ENCODE measurements around the gene OR2S2.
"Not testable (repeated sequence)": the region's sequence is repeated elsewhere in the genome, so short reads cannot be mapped to it uniquely, and the experiment has no call there.

Gene OR2S2

DNA sequence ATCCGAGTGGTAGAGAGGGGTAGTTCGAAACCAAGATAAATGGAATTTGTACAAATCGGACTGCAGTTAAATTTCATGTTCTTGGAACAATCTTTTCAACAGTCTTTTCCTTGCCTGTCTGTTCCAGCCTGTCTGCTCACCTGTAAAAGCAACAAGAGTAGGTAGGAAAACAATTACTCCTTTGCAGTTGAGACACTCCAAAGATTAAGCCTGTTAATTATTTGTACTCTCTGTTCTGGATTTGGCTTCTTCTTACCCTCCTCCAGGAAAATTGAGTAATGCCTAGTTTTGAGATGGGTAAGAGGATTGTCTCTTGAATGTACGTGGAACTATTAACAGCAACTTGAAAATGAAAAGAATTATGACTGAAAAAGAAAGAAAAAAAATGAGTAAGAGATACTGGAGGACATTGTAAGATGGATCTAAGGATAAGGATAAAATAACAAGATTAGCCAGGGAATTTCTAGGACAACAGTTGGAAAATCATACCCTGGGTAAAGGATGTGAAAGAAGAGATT is 24.3 kb downstream of the OR2S2 start:
- no peak for DNase-seq

DNA sequence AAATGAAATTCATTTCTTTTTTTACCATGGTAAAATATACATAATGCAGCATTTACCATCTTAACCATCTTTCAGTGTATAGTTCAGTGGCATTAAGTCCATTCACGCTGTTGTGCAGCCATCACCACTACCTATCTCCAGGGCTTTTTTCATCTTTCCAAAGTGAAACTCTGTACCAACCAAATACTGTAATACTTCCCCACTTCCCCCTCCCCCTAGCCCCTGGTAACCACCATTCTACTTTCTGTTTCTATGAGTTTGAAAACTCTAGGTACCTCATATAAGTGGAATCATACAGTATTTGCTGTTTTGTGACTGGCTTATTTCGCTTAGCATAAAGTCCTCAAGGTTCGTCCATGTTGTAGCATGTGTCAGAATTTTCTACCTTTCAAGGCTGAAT is 25.2 kb downstream of the OR2S2 start:
- DNase-seq: no peak

- no peak for DNase-seq
Measured at GRCh38 chr9:35930989-35931388, 27.0 kb downstream of the OR2S2 start.

DNA sequence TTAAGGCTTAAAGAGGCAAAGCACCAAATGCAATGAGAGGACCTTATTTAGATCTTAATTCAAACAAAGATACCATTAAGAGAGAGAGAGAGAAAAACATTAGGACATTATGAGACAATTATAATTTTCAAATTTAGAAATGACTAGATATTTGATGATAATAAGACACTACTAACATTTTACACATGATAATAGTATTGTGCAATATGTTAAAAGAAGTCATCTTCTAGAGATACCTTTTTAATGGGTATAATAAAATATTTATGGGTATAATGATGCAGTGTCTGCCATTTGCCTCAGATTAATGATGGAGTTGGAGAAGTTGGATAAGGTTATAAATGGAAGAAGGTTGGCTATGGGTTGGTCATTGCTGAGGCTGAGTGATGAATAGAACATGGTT is 27.4 kb downstream of the OR2S2 start:
- DNase-seq: no peak

DNA sequence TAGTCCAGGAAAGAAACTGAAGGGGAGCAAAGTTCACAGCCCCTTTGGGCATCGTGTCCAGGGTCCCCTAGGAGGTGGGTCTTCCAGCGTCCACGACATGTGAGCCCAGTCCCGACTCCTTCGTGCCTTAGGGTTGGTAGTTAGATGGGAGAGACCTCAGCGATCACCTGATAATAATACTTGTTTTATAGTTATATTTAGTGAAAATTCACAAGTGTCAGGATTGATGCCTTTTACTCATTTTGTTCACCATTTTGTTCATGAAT is 28.6 kb downstream of the OR2S2 start:
- no peak for DNase-seq

DNA sequence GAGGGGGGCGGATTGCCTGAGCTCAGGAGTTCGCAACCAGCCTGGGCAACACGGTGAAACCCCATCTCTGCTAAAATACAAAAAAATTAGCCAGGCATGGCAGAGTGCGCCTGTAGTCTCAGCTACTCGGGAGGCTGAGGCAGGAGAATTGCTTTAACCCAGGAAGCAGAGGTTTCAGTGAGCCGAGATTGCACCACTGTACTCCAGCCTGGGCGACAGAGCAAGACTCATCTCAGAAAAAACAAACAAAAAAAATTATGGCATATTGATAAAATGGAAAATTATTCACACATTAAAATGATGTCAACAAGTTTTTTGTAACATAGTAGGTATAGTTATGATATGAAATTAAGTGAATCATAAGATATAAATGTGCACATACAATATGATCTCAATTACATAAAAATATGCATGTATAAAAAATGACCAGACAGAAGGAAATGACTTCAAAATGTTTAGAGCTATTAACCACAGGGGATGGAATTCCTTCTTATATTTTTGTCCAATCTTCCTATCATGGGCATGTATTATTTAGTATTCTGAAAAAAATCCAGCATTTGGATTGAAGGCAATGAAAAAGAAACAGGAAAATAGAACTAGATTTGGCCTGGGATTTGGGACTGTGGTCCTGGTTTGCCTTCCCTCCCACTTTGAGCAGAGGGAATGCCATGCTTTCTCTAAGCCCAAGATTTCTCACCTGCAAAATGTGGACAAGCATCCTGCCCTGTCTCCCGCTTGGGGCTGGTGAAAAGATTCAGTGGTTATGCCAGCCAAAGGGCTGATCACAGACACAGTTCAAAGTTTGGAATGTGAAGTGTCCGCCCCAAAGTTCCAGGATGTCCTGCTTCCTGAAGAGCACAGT is 29.1 kb downstream of the OR2S2 start:
- no peak for DNase-seq

DNA sequence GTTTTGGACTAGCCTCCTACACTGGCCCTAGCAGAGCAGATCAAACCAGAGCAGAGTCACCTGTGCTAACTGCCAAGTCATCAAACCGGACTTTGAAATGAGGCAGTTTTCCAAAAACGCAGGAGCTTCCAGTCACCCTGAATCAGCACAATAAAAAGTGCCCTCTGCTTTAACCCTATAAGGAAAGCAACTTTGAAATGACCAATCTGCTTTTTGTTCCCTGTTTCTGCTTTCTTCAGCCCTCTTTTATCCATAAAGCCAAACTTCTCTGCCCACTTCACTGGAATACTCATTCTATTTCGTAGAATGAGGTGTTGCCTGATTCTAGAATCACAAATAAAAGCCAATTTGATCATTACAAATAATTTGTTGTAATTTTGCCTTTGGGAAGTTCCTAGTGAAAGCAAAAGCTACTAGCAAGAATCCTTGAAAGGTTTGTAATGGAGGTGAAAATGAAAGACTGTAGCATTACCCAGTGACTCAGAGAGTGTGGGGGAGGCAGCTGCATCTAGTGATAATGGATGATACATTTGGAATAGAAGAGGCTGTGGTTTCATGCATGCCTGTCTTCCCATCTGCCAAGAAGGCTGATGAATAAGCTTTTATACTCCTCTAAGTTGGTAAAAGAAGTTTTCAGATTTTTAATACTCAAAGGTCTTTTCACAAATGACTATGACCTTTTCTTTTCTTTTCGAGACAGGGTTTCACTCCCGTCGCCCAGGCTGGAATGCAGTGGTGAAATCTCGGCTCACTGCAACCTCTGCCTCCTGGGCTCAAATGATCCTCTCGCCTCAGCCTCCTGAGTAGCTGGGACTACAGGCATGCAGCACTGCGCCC is 33.8 kb downstream of the OR2S2 start:
- DNase-seq: peak in 1 of 2 donors; percentile 16

DNA sequence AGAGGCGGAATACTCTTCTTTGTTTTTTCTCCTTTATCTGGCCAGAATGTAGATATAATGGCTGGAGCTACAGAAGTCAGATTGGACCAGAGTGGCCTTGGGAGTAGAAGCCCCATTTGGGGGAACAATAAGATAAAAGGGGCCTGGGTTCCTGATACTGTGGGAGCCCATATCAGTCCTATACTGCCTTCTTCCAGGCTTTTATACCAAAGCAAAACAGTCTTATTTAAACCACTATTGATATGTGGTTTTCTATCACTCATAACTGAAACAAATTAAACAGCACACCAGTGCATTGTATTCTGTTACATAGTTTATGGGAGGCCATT is 34.4 kb downstream of the OR2S2 start:
- no peak for DNase-seq

GRCh38 chr9:35920051-35920620 is 37.8 kb downstream of the OR2S2 start:
- DNase-seq: no peak

DNA sequence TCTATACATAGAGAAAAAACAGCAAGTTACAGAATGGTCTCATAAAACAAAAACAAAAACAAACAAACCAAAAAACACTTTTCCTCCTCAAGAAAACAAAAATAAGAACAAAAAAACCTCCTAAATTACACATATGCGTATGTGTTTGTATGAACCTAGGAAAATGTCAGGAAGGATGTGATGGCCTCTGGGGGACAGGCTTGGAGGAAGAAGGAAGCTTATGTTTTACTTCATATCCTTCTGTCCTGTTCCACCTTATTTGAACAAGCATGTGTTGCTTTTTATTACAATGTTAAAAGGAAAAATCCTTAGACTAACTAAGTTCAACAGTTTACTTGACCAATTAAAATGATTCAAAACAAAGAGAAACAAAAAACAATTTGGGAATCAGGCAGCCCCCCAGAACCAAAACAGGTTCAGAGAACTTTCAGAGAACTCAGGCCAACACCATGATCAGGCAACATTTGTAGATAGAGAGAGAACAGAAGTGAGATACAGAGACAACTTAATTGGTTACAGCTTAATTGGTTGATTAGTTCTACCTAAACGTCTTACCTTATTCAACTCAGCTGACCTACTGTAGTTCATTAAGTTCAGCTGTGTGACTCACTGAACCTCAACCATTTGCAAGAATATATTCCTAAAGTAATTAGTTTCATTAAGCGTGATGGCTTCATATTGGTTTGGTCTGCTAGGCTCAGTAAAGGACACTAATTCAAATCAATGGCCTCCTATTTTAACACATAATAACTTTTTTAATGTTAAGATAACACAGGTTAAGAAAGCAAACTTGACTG is 38.5 kb downstream of the OR2S2 start:
- no peak for DNase-seq

DNA sequence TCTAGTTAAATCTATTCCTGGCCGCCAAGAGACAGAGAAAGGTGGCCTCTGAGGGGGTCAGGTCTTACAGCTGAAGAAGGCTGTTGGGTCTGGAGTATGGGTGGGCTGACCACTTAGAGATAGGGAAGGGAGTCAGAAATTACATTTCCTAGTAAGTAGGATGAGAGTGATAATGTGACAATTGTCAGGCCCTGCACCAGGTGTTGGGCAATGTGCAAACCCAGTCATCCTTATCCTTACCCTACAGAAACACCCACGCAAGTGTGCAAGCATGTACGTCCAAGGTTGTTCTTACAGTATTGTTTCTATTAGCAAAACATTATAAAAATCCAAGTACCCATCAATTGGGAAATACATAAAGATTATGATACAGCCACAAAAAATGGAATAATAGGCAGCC is 39.2 kb downstream of the OR2S2 start:
- no peak for DNase-seq

GRCh38 chr9:35917261-35917660 is 40.7 kb downstream of the OR2S2 start:
- DNase-seq: no peak

- no peak for DNase-seq
Measured at GRCh38 chr9:35915681-35916294, 42.2 kb downstream of the OR2S2 start.

- DNase-seq: peak in 1 of 2 donors; percentile 9
Measured at GRCh38 chr9:35914301-35914807, 43.6 kb downstream of the OR2S2 start.

DNA sequence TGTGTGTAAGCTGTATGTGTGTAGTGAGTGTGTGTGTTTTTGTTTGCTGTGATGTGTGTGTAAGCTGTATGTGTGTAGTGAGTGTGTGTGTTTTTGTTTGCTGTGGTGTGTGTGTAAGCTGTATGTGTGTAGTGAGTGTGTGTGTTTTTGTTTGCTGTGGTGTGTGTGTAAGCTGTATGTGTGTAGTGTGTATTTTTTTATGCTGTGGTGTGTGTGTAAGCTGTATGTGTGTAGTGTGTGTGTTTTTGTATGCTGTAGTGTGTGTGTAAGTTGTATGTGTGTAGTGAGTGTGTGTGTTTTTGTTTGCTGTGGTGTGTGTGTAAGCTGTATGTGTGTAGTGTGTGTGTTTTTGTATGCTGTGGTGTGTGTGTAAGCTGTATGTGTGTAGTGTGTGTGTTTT is 44.5 kb downstream of the OR2S2 start:
- DNase-seq: not testable (repeated sequence)

DNA sequence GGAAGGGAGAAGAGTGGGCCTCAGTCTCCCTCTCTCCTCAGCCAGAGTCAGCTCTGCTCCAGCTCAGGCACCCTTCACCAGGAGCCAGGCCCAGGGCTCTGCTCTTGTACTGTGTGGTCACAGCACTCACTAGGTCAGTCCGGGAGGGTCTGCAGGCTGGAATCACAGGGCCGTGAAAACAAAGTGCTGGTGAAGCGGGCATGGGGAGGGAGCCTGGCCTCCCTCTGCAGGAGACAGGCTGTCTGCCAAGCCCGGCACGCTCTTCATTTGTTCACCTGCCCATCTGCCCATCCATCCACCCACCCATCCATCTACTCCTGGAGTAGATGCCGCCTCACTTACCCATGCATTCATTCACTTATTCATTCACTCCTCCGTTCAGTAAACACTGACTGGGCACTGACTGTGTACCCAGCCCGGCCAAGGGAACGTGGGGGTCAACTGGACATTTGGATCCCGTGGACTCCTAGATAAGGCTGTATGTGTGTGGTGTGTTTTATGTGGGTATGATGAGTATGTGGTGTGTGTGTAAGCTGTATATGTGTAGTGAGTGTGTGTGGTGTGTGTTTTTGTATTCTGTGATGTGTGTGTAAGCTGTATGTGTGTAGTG is 45.1 kb downstream of the OR2S2 start:
- DNase-seq: no peak

GRCh38 chr9:35911690-35912089 is 46.3 kb downstream of the OR2S2 start:
- DNase-seq: no peak

- DNase-seq: peak; percentile 33 to 39
Measured at GRCh38 chr9:35910613-35911359, 47.2 kb downstream of the OR2S2 start.

DNA sequence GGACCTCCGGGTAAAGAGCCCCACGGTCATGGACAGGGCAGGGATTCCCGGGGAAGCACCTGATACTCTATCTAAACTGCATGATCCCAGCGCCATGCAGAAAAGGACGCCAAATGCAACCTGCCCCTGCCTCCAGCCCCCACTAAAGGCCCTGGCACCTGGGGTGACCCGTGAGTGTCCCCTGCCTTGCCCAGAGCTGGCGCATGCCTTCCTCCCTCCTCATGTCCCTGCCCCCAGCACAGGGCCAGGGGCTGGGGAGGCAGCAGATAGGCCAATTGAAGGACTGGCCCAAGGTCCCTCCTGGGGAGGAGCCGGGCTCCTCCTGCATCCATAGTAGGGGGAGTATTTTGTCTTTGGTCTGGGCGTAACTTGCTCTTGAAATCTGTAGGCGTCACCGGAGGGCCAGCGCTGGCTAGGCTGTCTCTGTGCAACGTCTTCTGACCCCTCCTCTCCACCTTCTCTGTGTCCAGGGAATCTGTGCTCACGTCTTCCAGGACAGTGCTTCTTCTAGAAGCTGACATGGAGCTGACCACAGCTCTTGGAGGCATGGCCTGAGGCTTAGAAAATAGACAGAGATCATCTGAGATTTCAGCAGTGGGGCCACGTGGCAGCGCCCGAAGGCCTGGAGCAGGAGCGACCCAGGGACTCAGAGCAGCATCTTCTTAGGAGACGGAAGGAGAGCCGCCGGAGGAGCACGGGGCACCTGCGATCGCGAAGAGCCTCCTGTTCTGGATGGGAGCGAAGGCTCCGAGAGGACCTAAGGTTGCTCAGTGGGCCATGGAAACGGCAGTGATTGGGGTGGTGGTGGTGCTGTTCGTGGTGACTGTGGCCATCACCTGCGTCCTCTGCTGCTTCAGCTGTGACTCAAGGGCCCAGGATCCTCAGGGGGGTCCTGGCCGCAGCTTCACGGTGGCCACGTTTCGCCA is 48.0 kb downstream of the OR2S2 start:
- no peak for DNase-seq

GRCh38 chr9:35909274-35909673 is 48.7 kb downstream of the OR2S2 start, which contains the start of gene SPAAR:
Gene SPAAR (plus strand): TSS chr9:35909490. CDS start chr9:35910464, 974 bp downstream.
- DNase-seq: no peak
